ENCODE data around the gene FANCI.

DNA sequence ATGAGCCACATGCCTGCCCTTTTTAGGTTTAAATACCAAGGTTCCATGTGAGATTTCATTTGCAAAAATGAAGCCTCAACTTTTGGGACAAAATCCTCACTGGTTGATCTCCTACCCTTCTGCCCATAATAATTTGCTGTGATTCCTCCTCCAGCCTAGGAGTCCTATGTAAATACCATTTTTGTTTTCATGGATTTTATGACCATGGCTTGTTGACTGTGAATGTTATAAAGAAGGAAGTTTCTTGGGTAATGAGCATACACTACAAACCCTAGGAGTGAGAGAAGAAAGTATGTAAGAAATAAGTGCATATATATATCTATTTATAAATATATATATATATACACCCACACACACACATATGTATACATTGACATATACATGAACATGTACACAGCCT is 35.5 kb upstream of the FANCI start:
- TF ChIP-seq POLR2AphosphoS5 (IDR thresholded peaks at IDR 0.05; ENCODE audit: low read depth, low read length) (no peak), TAF1 (IDR thresholded peaks at IDR 0.05; ENCODE audit: borderline replicate concordance, insufficient read depth, low read length) (no peak)
